Measurements from ENCODE around the gene PCDH8. TPM values are rescaled to one million over a fixed set of nuclear protein-coding genes. Genes with fewer than 3 reads are reported as not detected.

Gene PCDH8
- total RNA-seq, 1 experiment from 2014 or later, result not detected

GRCh38 chr13:52832313-52832712 lies 16.1 kb downstream of the PCDH8 start:
- Histone ChIP-seq H3K4me1 (ENCODE audit: control insufficient read depth in 1 of 2, insufficient read depth in 2 of 2, low read length in 2 of 2) (peaks cover 3 to 9% of the 10 kb centered on the region in 2 experiments; a peak in 3 of 4 replicates), H3K27ac (ENCODE audit: low read depth, low read length) (no peak overlapping the region), H3K36me3 (ENCODE audit: control insufficient read depth in 1 of 2, insufficient read depth in 2 of 2, low read length in 2 of 2) (no peaks in the 10 kb centered on the region), H3K9me2 (ENCODE audit: insufficient read depth) (no peaks in the 10 kb centered on the region), H3K9me3 (ENCODE audit: control insufficient read depth in 1 of 2, insufficient read depth in 1 of 2, low read depth in 1 of 2, low read length in 2 of 2) (no peaks in the 10 kb centered on the region), H3K27me3 (ENCODE audit: insufficient read depth, low read length) (peaks cover 26% of the 10 kb centered on the region), H3K9ac (ENCODE audit: low read length) (no peak overlapping the region), H3K4me2 (ENCODE audit: low read length) (no peak overlapping the region), H3K79me2 (ENCODE audit: insufficient read depth, low read length) (no peaks in the 10 kb centered on the region), H3K4me3 (replicated peaks in 1 of 2; ENCODE audit: low read depth in 1 of 2, low read length in 2 of 2) (no peak overlapping the region), H4K20me1 (ENCODE audit: insufficient read depth) (no peaks in the 10 kb centered on the region), H2AFZ (ENCODE audit: low read depth, low read length, poor library complexity, severe bottlenecking) (no peak overlapping the region)
- ATAC-seq (no peak), DNase-seq (ENCODE audit: low read depth, low spot score) (no peak)
- intact Hi-C loops (cut with micrococcal nuclease), result no loop called here
- no TSS peak for BruUV-seq (replicated peaks)
- TF ChIP-seq POLR2AphosphoS5 (IDR thresholded peaks at IDR 0.05; ENCODE audit: low read depth, low read length) (no peak), CEBPB (IDR thresholded peaks at IDR 0.05; ENCODE audit: low read depth) (no peak), EZH2phosphoT487 (IDR thresholded peaks at IDR 0.05; ENCODE audit: borderline replicate concordance) (no peak), ELF1 (IDR thresholded peaks at IDR 0.05; ENCODE audit: borderline replicate concordance, low read depth) (no peak), CBX3 (IDR thresholded peaks at IDR 0.05; ENCODE audit: low read depth) (no peak), SRF (IDR thresholded peaks at IDR 0.05; ENCODE audit: low read depth) (no peak), SP1 (IDR thresholded peaks at IDR 0.05; ENCODE audit: low read depth) (no peak)
- ChIA-PET RAD21 (ENCODE audit: low non-redundant PET in 1 of 2, low total read pairs in 2 of 2, uncharacterized antibody in 2 of 2, unreplicated experiment in 2 of 2) (no interaction called here), CTCF (no interaction called here), POLR2A (no interaction called here)

- ChIA-PET CTCF (interaction anchor here (1.0 kb wide), 1 partner anchor 66 kb away, joined by 3 read pairs; no protein-coding TSS in a partner anchor), POLR2A (no interaction called here), RAD21 (ENCODE audit: low non-redundant PET in 1 of 2, low total read pairs in 2 of 2, uncharacterized antibody in 2 of 2, unreplicated experiment in 2 of 2) (no interaction called here)
- no peak overlapping the region for H3K9ac ChIP-seq (ENCODE audit: low read length)
- DNase-seq (ENCODE audit: low read depth, low spot score), result no peak
- H3K4me1 ChIP-seq (ENCODE audit: control insufficient read depth in 1 of 2, insufficient read depth in 2 of 2, low read length in 2 of 2), result peaks cover 3 to 9% of the 10 kb centered on the region in 2 experiments; a peak in 3 of 4 replicates
- no peaks in the 10 kb centered on the region for H3K9me3 ChIP-seq (ENCODE audit: control insufficient read depth in 1 of 2, insufficient read depth in 1 of 2, low read depth in 1 of 2, low read length in 2 of 2)
- no peaks in the 10 kb centered on the region for H3K79me2 ChIP-seq (ENCODE audit: insufficient read depth, low read length)
- no peaks in the 10 kb centered on the region for H3K9me2 ChIP-seq (ENCODE audit: insufficient read depth)
- peak overlapping the region; percentile 46 for H3K4me2 ChIP-seq (ENCODE audit: low read length)
- intact Hi-C loops (cut with micrococcal nuclease), result no loop called here
- ATAC-seq, result 0 out of 2 replicates have a peak, but pooled peaks have one; percentile 36
- no peak overlapping the region for H3K4me3 ChIP-seq (replicated peaks in 1 of 2; ENCODE audit: low read depth in 1 of 2, low read length in 2 of 2)
- H3K36me3 ChIP-seq (ENCODE audit: control insufficient read depth in 1 of 2, insufficient read depth in 2 of 2, low read length in 2 of 2), result no peaks in the 10 kb centered on the region
- no peaks in the 10 kb centered on the region for H4K20me1 ChIP-seq (ENCODE audit: insufficient read depth)
- no peak overlapping the region for H3K27ac ChIP-seq (ENCODE audit: low read depth, low read length)
- H2AFZ ChIP-seq (ENCODE audit: low read depth, low read length, poor library complexity, severe bottlenecking), result no peak overlapping the region
- TF ChIP-seq EGR1 (IDR thresholded peaks at IDR 0.05; ENCODE audit: low read depth), result no peak
- TF ChIP-seq ZBTB33 (IDR thresholded peaks at IDR 0.05; ENCODE audit: extremely low read depth, insufficient replicate concordance, low read length), result no peak
- TF ChIP-seq SRF (IDR thresholded peaks at IDR 0.05; ENCODE audit: low read depth), result no peak
- no peak for TF ChIP-seq POLR2AphosphoS5 (IDR thresholded peaks at IDR 0.05; ENCODE audit: low read depth, low read length)
- TF ChIP-seq CBX3 (IDR thresholded peaks at IDR 0.05; ENCODE audit: low read depth), result no peak
- no peak for TF ChIP-seq SP1 (IDR thresholded peaks at IDR 0.05; ENCODE audit: low read depth)
- TF ChIP-seq SIN3A (IDR thresholded peaks at IDR 0.05; ENCODE audit: low read depth), result no peak
- no peak for TF ChIP-seq ZNF274 (IDR thresholded peaks at IDR 0.05; ENCODE audit: low read depth, low read length)
- TF ChIP-seq CTCF (IDR thresholded peaks at IDR 0.05 in 2 of 3, conservative IDR thresholded peaks at IDR 0.05 in 1 of 3; ENCODE audit: borderline replicate concordance in 1 of 3, insufficient read depth in 1 of 3, low read depth in 2 of 3, low read length in 2 of 3), result no peak
- TF ChIP-seq FOSL1 (IDR thresholded peaks at IDR 0.05; ENCODE audit: low read depth), result no peak
- no peak for TF ChIP-seq JUND (IDR thresholded peaks at IDR 0.05)
- H3K27me3 ChIP-seq (ENCODE audit: insufficient read depth, low read length), result peaks cover 26% of the 10 kb centered on the region
- BruUV-seq (replicated peaks), result no TSS peak
These were observed 17.5 kb downstream of the PCDH8 start for GRCh38 chr13:52830946-52831345.

Data from HCT116 (cell line).